Memory B cell (primary cell): ENCODE measurements around the gene TPD52L2.

Experiments used
- ATAC-seq: fragments of 150-1000 bp; cut with Tn5 transposase; 2 replicates; pipeline ENCODE4 v1.10.0; 2021; ENCODE audit warnings: low read depth, mild to moderate bottlenecking, moderate library complexity
- DNase-seq, 2 donors: peaks; one replicate each; pipeline ENCODE4 v3.0.0; 2022; ENCODE audit warnings: low spot score in 2 of 2
- H3K27ac Mint-ChIP-seq: one replicate; pipeline ENCODE4 v1.8.0; 2022; ENCODE audit warnings: mild to moderate bottlenecking, moderate library complexity, mixed read lengths
- H3K27me3 Mint-ChIP-seq: one replicate; pipeline ENCODE4 v1.8.0; 2022; ENCODE audit warnings: mixed read lengths
- H3K36me3 Mint-ChIP-seq: one replicate; pipeline ENCODE4 v1.8.0; 2022; ENCODE audit warnings: mild to moderate bottlenecking, mixed read lengths
- H3K4me1 Mint-ChIP-seq: one replicate; pipeline ENCODE4 v1.8.0; 2022; ENCODE audit warnings: mixed read lengths
- H3K4me3 Mint-ChIP-seq: one replicate; pipeline ENCODE4 v1.8.0; 2022; ENCODE audit warnings: mild to moderate bottlenecking, moderate library complexity, mixed read lengths
- H3K9me3 Mint-ChIP-seq: one replicate; pipeline ENCODE4 v1.8.0; 2022; ENCODE audit warnings: mixed read lengths

The TPD52L2 gene

GRCh38 chr20:63889241-63890200, 24.5 kb downstream of the TPD52L2 start:
- Mint-ChIP-seq H3K4me3 (no peak overlapping the region), H3K36me3 (peaks cover 13% of the 10 kb centered on the region), H3K4me1 (peaks cover 4% of the 10 kb centered on the region), H3K9me3 (no peaks in the 10 kb centered on the region), H3K27ac (no peak overlapping the region), H3K27me3 (no peaks in the 10 kb centered on the region)
- DNase-seq (no peak), ATAC-seq (no peak)

GRCh38 chr20:63890201-63890576, 25.1 kb downstream of the TPD52L2 start:
- H3K9me3 Mint-ChIP-seq: no peaks in the 10 kb centered on the region
- peaks cover 13% of the 10 kb centered on the region for H3K36me3 Mint-ChIP-seq
- H3K27ac Mint-ChIP-seq: no peak overlapping the region
- no peak overlapping the region for H3K4me3 Mint-ChIP-seq
- H3K27me3 Mint-ChIP-seq: no peaks in the 10 kb centered on the region
- ATAC-seq: no peak
- peaks cover 4% of the 10 kb centered on the region for H3K4me1 Mint-ChIP-seq
- DNase-seq: no peak

GRCh38 chr20:63890616-63891015, 25.5 kb downstream of the TPD52L2 start:
- no peak for DNase-seq
- no peak overlapping the region for H3K27ac Mint-ChIP-seq
- H3K9me3 Mint-ChIP-seq: no peaks in the 10 kb centered on the region
- H3K4me1 Mint-ChIP-seq: peaks cover 4% of the 10 kb centered on the region
- H3K4me3 Mint-ChIP-seq: no peak overlapping the region
- ATAC-seq: no peak
- H3K27me3 Mint-ChIP-seq: no peaks in the 10 kb centered on the region
- peaks cover 13% of the 10 kb centered on the region for H3K36me3 Mint-ChIP-seq

GRCh38 chr20:63891061-63892002, 26.3 kb downstream of the TPD52L2 start:
- H3K36me3 Mint-ChIP-seq: peaks cover 13% of the 10 kb centered on the region
- no peak overlapping the region for H3K27ac Mint-ChIP-seq
- peaks cover 7% of the 10 kb centered on the region for H3K4me1 Mint-ChIP-seq
- no peaks in the 10 kb centered on the region for H3K27me3 Mint-ChIP-seq
- ATAC-seq (no peak), DNase-seq (no peak)
- H3K4me3 Mint-ChIP-seq: no peak overlapping the region
- no peaks in the 10 kb centered on the region for H3K9me3 Mint-ChIP-seq

GRCh38 chr20:63892402-63892801, 27.3 kb downstream of the TPD52L2 start:
- no peak for ATAC-seq
- Mint-ChIP-seq H3K4me1 (peaks cover 14% of the 10 kb centered on the region), H3K27me3 (no peaks in the 10 kb centered on the region), H3K4me3 (no peak overlapping the region), H3K27ac (no peak overlapping the region), H3K36me3 (peaks cover 11% of the 10 kb centered on the region), H3K9me3 (no peaks in the 10 kb centered on the region)
- DNase-seq: no peak

GRCh38 chr20:63893999-63894357, 28.9 kb downstream of the TPD52L2 start:
- H3K9me3 Mint-ChIP-seq: no peaks in the 10 kb centered on the region
- H3K36me3 Mint-ChIP-seq: peaks cover 12% of the 10 kb centered on the region
- ATAC-seq: no peak
- H3K27me3 Mint-ChIP-seq: no peaks in the 10 kb centered on the region
- peak overlapping the region; percentile 19 for H3K27ac Mint-ChIP-seq
- H3K4me3 Mint-ChIP-seq: peak overlapping the region; percentile 89
- DNase-seq: no peak
- H3K4me1 Mint-ChIP-seq: peaks cover 24% of the 10 kb centered on the region

GRCh38 chr20:63894358-63895201, 29.5 kb downstream of the TPD52L2 start, which contains the start of gene DNAJC5:
DNAJC5 (plus strand) TSS chr20:63895126; CDS start chr20:63928346, 33,220 bp downstream.
- peak; percentile 84 for ATAC-seq
- DNase-seq: peak; percentile 95 to 96
- Mint-ChIP-seq H3K27ac (peak within 1 kb of the TSS; percentile 93), H3K36me3 (peaks cover 9% of the 10 kb centered on the region), H3K27me3 (no peaks in the 10 kb centered on the region), H3K4me3 (peak within 1 kb of the TSS; percentile 89), H3K4me1 (peaks cover 27% of the 10 kb centered on the region), H3K9me3 (no peaks in the 10 kb centered on the region)

GRCh38 chr20:63895202-63895951, 30.3 kb downstream of the TPD52L2 start:
- ATAC-seq: no peak
- H3K36me3 Mint-ChIP-seq: peaks cover 8% of the 10 kb centered on the region

GRCh38 chr20:63895952-63896263, 30.8 kb downstream of the TPD52L2 start:
- ATAC-seq: peak; percentile 15

More at GRCh38 chr20:63895202-63895951, 30.3 kb downstream of the TPD52L2 start:
- H3K27me3 Mint-ChIP-seq: no peaks in the 10 kb centered on the region
- H3K9me3 Mint-ChIP-seq: no peaks in the 10 kb centered on the region
- H3K27ac Mint-ChIP-seq: peak overlapping the region; percentile 93
- H3K4me3 Mint-ChIP-seq: peak overlapping the region; percentile 82
- H3K4me1 Mint-ChIP-seq: peaks cover 27% of the 10 kb centered on the region
- no peak for DNase-seq

GRCh38 chr20:63896264-63897105, 31.4 kb downstream of the TPD52L2 start:
- no peaks in the 10 kb centered on the region for H3K27me3 Mint-ChIP-seq
- H3K36me3 Mint-ChIP-seq: peaks cover 4% of the 10 kb centered on the region
- ATAC-seq (peak; percentile 62), DNase-seq (peak; percentile 47 to 50)
- peak overlapping the region; percentile 82 for H3K4me3 Mint-ChIP-seq
- peak overlapping the region; percentile 93 for H3K27ac Mint-ChIP-seq
- peaks cover 27% of the 10 kb centered on the region for H3K4me1 Mint-ChIP-seq
- no peaks in the 10 kb centered on the region for H3K9me3 Mint-ChIP-seq

More at GRCh38 chr20:63895952-63896263, 30.8 kb downstream of the TPD52L2 start:
- peaks cover 6% of the 10 kb centered on the region for H3K36me3 Mint-ChIP-seq
- DNase-seq: no peak
- H3K27me3 Mint-ChIP-seq: no peaks in the 10 kb centered on the region
- peak overlapping the region; percentile 93 for H3K27ac Mint-ChIP-seq
- peak overlapping the region; percentile 82 for H3K4me3 Mint-ChIP-seq
- H3K4me1 Mint-ChIP-seq: peaks cover 27% of the 10 kb centered on the region
- no peaks in the 10 kb centered on the region for H3K9me3 Mint-ChIP-seq

GRCh38 chr20:63897978-63898561, 33.0 kb downstream of the TPD52L2 start:
- DNase-seq: no peak
- Mint-ChIP-seq H3K27me3 (no peaks in the 10 kb centered on the region), H3K27ac (peak overlapping the region; percentile 66), H3K4me1 (peaks cover 27% of the 10 kb centered on the region), H3K4me3 (no peak overlapping the region), H3K9me3 (no peaks in the 10 kb centered on the region), H3K36me3 (peaks cover 3% of the 10 kb centered on the region)
- no peak for ATAC-seq
